ENCODE results near the gene LDLRAD3.

GRCh38 chr11:36008584-36008983 lies 64.7 kb downstream of the LDLRAD3 start:
- TF ChIP-seq CTCF (IDR thresholded peaks at IDR 0.05) (no peak), POLR2AphosphoS5 (IDR thresholded peaks at IDR 0.05) (no peak), POLR2A (IDR thresholded peaks at IDR 0.05) (no peak), EP300 (IDR thresholded peaks at IDR 0.05) (no peak)

All from suprapubic skin (tissue), 4 donors.